DOHH2 (cell line): Measurements from ENCODE around the gene NDRG2.
A peak's percentile ranks its signal among the peaks of the same experiment; 100 is the strongest.

Experiments
- H3F3A ChIP-seq: fragments of 200-600 bp; sonication (generic), shearing (Covaris generic); 2 replicates; pipeline ENCODE4 v1.6.0; 2016; ENCODE audit warnings: antibody characterized with exemption, mild to moderate bottlenecking; ENCODE audit not compliant: control insufficient read depth, insufficient read depth
- H3K27ac ChIP-seq: fragments of 200-600 bp; sonication (generic); 2 replicates; pipeline ENCODE4 v1.5.1; 2014; ENCODE audit warnings: low read depth, mild to moderate bottlenecking, low read length, moderate library complexity
- H3K27me3 ChIP-seq: fragments of 200-600 bp; sonication (generic); 2 replicates; pipeline ENCODE4 v1.6.1; 2014; ENCODE audit warnings: mild to moderate bottlenecking, low read length, mixed read lengths; ENCODE audit not compliant: control insufficient read depth
- H3K36me3 ChIP-seq: fragments of 200-600 bp; sonication (generic); 2 replicates; pipeline ENCODE4 v1.6.1; 2014; ENCODE audit warnings: mild to moderate bottlenecking, low read length, moderate library complexity, mixed read lengths; ENCODE audit not compliant: control insufficient read depth
- H3K4me1 ChIP-seq: fragments of 200-600 bp; sonication (generic); 2 replicates; pipeline ENCODE4 v1.6.1; 2014; ENCODE audit warnings: mild to moderate bottlenecking, low read length, mixed read lengths; ENCODE audit not compliant: control insufficient read depth
- H3K4me2 ChIP-seq: fragments of 200-600 bp; sonication (generic); 2 replicates; pipeline ENCODE4 v1.6.0; 2014; ENCODE audit warnings: mild to moderate bottlenecking, low read length, moderate library complexity
- H3K4me3 ChIP-seq: fragments of 200-600 bp; sonication (generic); 2 replicates; pipeline ENCODE4 v1.5.1; 2014; ENCODE audit warnings: mild to moderate bottlenecking, low read length, mixed read lengths
- H3K79me2 ChIP-seq: fragments of 200-600 bp; sonication (generic); 2 replicates; pipeline ENCODE4 v1.6.1; 2014; ENCODE audit warnings: mild to moderate bottlenecking, low read length, mixed read lengths; ENCODE audit not compliant: control insufficient read depth
- H3K9me2 ChIP-seq: fragments of 200-600 bp; sonication (generic); replicated peaks from 2 replicates; pipeline ENCODE4 v1.6.1; 2014; ENCODE audit warnings: mild to moderate bottlenecking, low read length, mixed read lengths; ENCODE audit not compliant: control insufficient read depth
- H3K9me3 ChIP-seq: fragments of 200-600 bp; sonication (generic); 2 replicates; pipeline ENCODE4 v1.6.1; 2014; ENCODE audit warnings: antibody characterized with exemption, low read length, mixed read lengths; ENCODE audit not compliant: control insufficient read depth, insufficient read depth
- H4K20me1 ChIP-seq: fragments of 200-600 bp; sonication (generic); 2 replicates; pipeline ENCODE4 v1.6.0; 2014; ENCODE audit warnings: low read depth, mild to moderate bottlenecking, antibody characterized with exemption, low read length, moderate library complexity; ENCODE audit not compliant: control insufficient read depth, insufficient read depth
- CTCF ChIP-seq: fragments of 200-600 bp; sonication (generic); IDR thresholded peaks from one replicate; pipeline ENCODE4 v1.5.1; 2014; ENCODE audit warnings: antibody characterized with exemption, mild to moderate bottlenecking, low read depth, low read length; ENCODE audit not compliant: poor library complexity, severe bottlenecking
- EZH2phosphoT487 ChIP-seq: fragments of 200-600 bp; sonication (generic); IDR thresholded peaks from 2 replicates; pipeline ENCODE4 v1.6.1; 2017; ENCODE audit warnings: borderline replicate concordance, mild to moderate bottlenecking, antibody characterized with exemption, low read length, moderate library complexity, mixed read lengths

Gene NDRG2

GRCh38 chr14:21066882-21067502 lies 42.1 kb upstream of the NDRG2 start:
- Histone ChIP-seq H3K27ac (no peak overlapping the region), H3K4me2 (no peak overlapping the region), H3K79me2 (no peaks in the 10 kb centered on the region), H3K4me3 (no peak overlapping the region), H3F3A (peaks cover 5% of the 10 kb centered on the region; the same call in 1 of the 2 replicates), H3K9me3 (no peaks in the 10 kb centered on the region), H3K36me3 (no peaks in the 10 kb centered on the region), H3K27me3 (peaks cover 78% of the 10 kb centered on the region), H3K9me2 (no peaks in the 10 kb centered on the region), H4K20me1 (no peaks in the 10 kb centered on the region), H3K4me1 (peaks cover 48% of the 10 kb centered on the region)
- TF ChIP-seq EZH2phosphoT487 (no peak), CTCF (peak; percentile 36)

GRCh38 chr14:21063479-21063878 lies 38.6 kb upstream of the NDRG2 start:
- H3K4me3 ChIP-seq = no peak overlapping the region
- TF ChIP-seq CTCF = no peak
- H3K4me2 ChIP-seq = no peak overlapping the region; the same call in 1 of the 2 replicates
- no peaks in the 10 kb centered on the region for H3K79me2 ChIP-seq
- H3K9me3 ChIP-seq = no peaks in the 10 kb centered on the region
- H3K4me1 ChIP-seq = peaks cover 17% of the 10 kb centered on the region
- H3F3A ChIP-seq = 0 out of 2 replicates have a peak, but pooled peaks cover 2% of the 10 kb centered on the region
- H3K36me3 ChIP-seq = no peaks in the 10 kb centered on the region
- H3K27ac ChIP-seq = no peak overlapping the region
- H4K20me1 ChIP-seq = no peaks in the 10 kb centered on the region
- no peaks in the 10 kb centered on the region for H3K9me2 ChIP-seq
- peaks cover 69% of the 10 kb centered on the region for H3K27me3 ChIP-seq

- Histone ChIP-seq H3F3A (no peaks in the 10 kb centered on the region), H3K9me2 (no peaks in the 10 kb centered on the region), H3K27ac (no peak overlapping the region), H3K27me3 (peaks cover 50% of the 10 kb centered on the region), H4K20me1 (no peaks in the 10 kb centered on the region), H3K9me3 (no peaks in the 10 kb centered on the region), H3K79me2 (no peaks in the 10 kb centered on the region), H3K4me3 (no peak overlapping the region), H3K36me3 (no peaks in the 10 kb centered on the region), H3K4me2 (no peak overlapping the region), H3K4me1 (peaks cover 9% of the 10 kb centered on the region)
- no peak for TF ChIP-seq EZH2phosphoT487
- no peak for TF ChIP-seq CTCF
Observed at GRCh38 chr14:21061347-21061668, 36.4 kb upstream of the NDRG2 start.
